ENCODE measurements around the gene DPH1.

The DPH1 gene

GRCh38 chr17:2009737-2010136, 20.2 kb upstream of the DPH1 start:
- ATAC-seq: no peak
- no peak for TF ChIP-seq PPARA (CRISPR knock-in tag; IDR thresholded peaks at IDR 0.05; ENCODE audit: borderline replicate concordance)
- TF ChIP-seq ARNTL (CRISPR knock-in tag; IDR thresholded peaks at IDR 0.05; ENCODE audit: borderline replicate concordance, low read depth): no peak
- TF ChIP-seq TCF4 (CRISPR knock-in tag; IDR thresholded peaks at IDR 0.05; ENCODE audit: borderline replicate concordance): no peak
- no peak for TF ChIP-seq GLIS3 (CRISPR knock-in tag; IDR thresholded peaks at IDR 0.05)
- TF ChIP-seq TOX (CRISPR knock-in tag; IDR thresholded peaks at IDR 0.05; ENCODE audit: borderline replicate concordance): no peak
- no peak for TF ChIP-seq CSRNP3 (CRISPR knock-in tag; IDR thresholded peaks at IDR 0.05)
- TF ChIP-seq OSR1 (CRISPR knock-in tag; IDR thresholded peaks at IDR 0.05): no peak
- TF ChIP-seq SNAI2 (CRISPR knock-in tag; IDR thresholded peaks at IDR 0.05): no peak

- no peak for TF ChIP-seq TCF4 (CRISPR knock-in tag; IDR thresholded peaks at IDR 0.05; ENCODE audit: borderline replicate concordance)
- TF ChIP-seq ISL1 (CRISPR knock-in tag; IDR thresholded peaks at IDR 0.05): no peak
- TF ChIP-seq ARNTL (CRISPR knock-in tag; IDR thresholded peaks at IDR 0.05; ENCODE audit: borderline replicate concordance, low read depth): no peak
- no peak for TF ChIP-seq ZNF70 (CRISPR knock-in tag; IDR thresholded peaks at IDR 0.05)
- no peak for TF ChIP-seq RARB (CRISPR knock-in tag; IDR thresholded peaks at IDR 0.05)
- no peak for TF ChIP-seq PPARA (CRISPR knock-in tag; IDR thresholded peaks at IDR 0.05; ENCODE audit: borderline replicate concordance)
- no peak for TF ChIP-seq SNAI2 (CRISPR knock-in tag; IDR thresholded peaks at IDR 0.05)
- TF ChIP-seq OSR1 (CRISPR knock-in tag; IDR thresholded peaks at IDR 0.05): no peak
- no peak for TF ChIP-seq ZFP30 (CRISPR knock-in tag; IDR thresholded peaks at IDR 0.05)
- no peak for TF ChIP-seq ZC3H10 (CRISPR knock-in tag; IDR thresholded peaks at IDR 0.05)
- TF ChIP-seq ZNF8 (CRISPR knock-in tag; IDR thresholded peaks at IDR 0.05): no peak
- no peak for TF ChIP-seq CSRNP3 (CRISPR knock-in tag; IDR thresholded peaks at IDR 0.05)
- TF ChIP-seq TSHZ2 (CRISPR knock-in tag; IDR thresholded peaks at IDR 0.05): no peak
- no peak for ATAC-seq
These were observed 18.3 kb upstream of the DPH1 start for GRCh38 chr17:2011411-2012371.

GRCh38 chr17:2012499-2012898, 17.5 kb upstream of the DPH1 start:
- no peak for ATAC-seq
- TF ChIP-seq ISL1 (CRISPR knock-in tag; IDR thresholded peaks at IDR 0.05) (no peak), ZFP3 (CRISPR knock-in tag; IDR thresholded peaks at IDR 0.05) (no peak), ZNF565 (CRISPR knock-in tag; conservative IDR thresholded peaks at IDR 0.05; ENCODE audit: low read depth) (no peak), SNAI2 (CRISPR knock-in tag; IDR thresholded peaks at IDR 0.05) (no peak), BACH2 (CRISPR knock-in tag; IDR thresholded peaks at IDR 0.05; ENCODE audit: borderline replicate concordance) (no peak), OSR1 (CRISPR knock-in tag; IDR thresholded peaks at IDR 0.05) (no peak), POU6F1 (CRISPR knock-in tag; IDR thresholded peaks at IDR 0.05; ENCODE audit: borderline replicate concordance, low read depth) (no peak), ZNF70 (CRISPR knock-in tag; IDR thresholded peaks at IDR 0.05) (no peak), ZFP30 (CRISPR knock-in tag; IDR thresholded peaks at IDR 0.05) (no peak), PPARA (CRISPR knock-in tag; IDR thresholded peaks at IDR 0.05; ENCODE audit: borderline replicate concordance) (no peak), TOX (CRISPR knock-in tag; IDR thresholded peaks at IDR 0.05; ENCODE audit: borderline replicate concordance) (no peak), ARNTL (CRISPR knock-in tag; IDR thresholded peaks at IDR 0.05; ENCODE audit: borderline replicate concordance, low read depth) (no peak), PATZ1 (CRISPR knock-in tag; IDR thresholded peaks at IDR 0.05; ENCODE audit: borderline replicate concordance) (no peak), TCF4 (CRISPR knock-in tag; IDR thresholded peaks at IDR 0.05; ENCODE audit: borderline replicate concordance) (no peak), CSDC2 (CRISPR knock-in tag; IDR thresholded peaks at IDR 0.05) (no peak), ESRRG (CRISPR knock-in tag; IDR thresholded peaks at IDR 0.05) (no peak), GLIS3 (CRISPR knock-in tag; IDR thresholded peaks at IDR 0.05) (no peak), CSRNP3 (CRISPR knock-in tag; IDR thresholded peaks at IDR 0.05) (no peak), CREB5 (CRISPR knock-in tag; IDR thresholded peaks at IDR 0.05; ENCODE audit: low read depth) (no peak)
